GM10248 (cell line): ENCODE data around the gene GRM4.

Source experiments
- CTCF ChIA-PET: fragments of 300-600 bp; sonication (Branson Sonifier 250); formaldehyde crosslinking; extraction: SDS; loops from one replicate; lab custom pipeline; 2021; ENCODE audit warnings: antibody characterized with exemption; lab: Yijun Ruan, JAX
- POLR2A ChIA-PET: fragments of 350-650 bp; sonication (Branson Sonifier 250); formaldehyde crosslinking; extraction: SDS; loops from one replicate; lab custom pipeline; 2020; ENCODE audit warnings: antibody characterized with exemption; lab: Yijun Ruan, JAX
- DNase-seq: peaks from one replicate; pipeline ENCODE4 v3.0.0; 2012; ENCODE audit errors: extremely low spot score
- TF ChIP-seq, protein P1 (sequence below): IDR thresholded peaks from 2 replicates; pipeline ENCODE4 v1.5.1; 2012; ENCODE audit warnings: mild to moderate bottlenecking, low read depth; ENCODE audit errors: extremely low read depth, missing control alignments, control extremely low read depth

The GRM4 gene

DNA sequence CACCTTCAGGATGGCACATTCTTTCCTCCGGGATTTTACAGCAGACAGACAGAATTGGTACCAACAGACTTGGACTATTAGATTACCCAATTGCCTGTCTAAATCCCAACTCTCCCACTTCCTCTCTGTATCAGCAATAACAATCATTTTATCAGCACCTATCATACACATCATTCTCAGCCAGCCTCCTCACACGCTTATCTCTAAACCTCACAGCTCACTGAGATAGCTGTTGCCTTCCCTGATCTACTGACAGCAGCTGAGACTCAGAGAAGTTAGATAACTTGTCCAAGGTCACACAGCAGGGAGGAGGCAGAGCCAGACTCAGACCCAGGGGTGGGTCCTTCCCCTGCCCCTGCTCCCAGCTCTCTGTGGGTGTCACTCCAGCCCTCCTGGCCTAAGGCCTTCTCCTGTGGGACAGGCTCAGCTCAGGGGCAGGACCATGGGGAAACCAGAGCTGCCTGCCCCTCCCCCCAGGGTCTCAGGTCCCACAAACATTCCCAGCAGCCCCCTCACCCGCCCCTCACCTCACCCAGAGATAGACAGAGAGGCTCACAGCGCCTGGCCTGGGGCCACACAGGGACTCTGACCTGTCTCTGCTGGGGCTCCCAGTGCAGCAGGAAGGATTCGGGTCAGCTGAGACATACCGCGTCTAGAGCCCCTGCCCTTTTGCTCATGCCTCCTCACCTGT, 92.8 kb downstream of the GRM4 start:
- ChIA-PET CTCF (interaction anchor here (1.7 to 3.8 kb wide), 3 partner anchors 10 to 103 kb away, joined by 3 to 48 read pairs (median 15); no protein-coding TSS in a partner anchor), POLR2A (no interaction called here)
- TF ChIP-seq, protein P1, sequence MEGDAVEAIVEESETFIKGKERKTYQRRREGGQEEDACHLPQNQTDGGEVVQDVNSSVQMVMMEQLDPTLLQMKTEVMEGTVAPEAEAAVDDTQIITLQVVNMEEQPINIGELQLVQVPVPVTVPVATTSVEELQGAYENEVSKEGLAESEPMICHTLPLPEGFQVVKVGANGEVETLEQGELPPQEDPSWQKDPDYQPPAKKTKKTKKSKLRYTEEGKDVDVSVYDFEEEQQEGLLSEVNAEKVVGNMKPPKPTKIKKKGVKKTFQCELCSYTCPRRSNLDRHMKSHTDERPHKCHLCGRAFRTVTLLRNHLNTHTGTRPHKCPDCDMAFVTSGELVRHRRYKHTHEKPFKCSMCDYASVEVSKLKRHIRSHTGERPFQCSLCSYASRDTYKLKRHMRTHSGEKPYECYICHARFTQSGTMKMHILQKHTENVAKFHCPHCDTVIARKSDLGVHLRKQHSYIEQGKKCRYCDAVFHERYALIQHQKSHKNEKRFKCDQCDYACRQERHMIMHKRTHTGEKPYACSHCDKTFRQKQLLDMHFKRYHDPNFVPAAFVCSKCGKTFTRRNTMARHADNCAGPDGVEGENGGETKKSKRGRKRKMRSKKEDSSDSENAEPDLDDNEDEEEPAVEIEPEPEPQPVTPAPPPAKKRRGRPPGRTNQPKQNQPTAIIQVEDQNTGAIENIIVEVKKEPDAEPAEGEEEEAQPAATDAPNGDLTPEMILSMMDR: no peak
- no peak for DNase-seq

DNA sequence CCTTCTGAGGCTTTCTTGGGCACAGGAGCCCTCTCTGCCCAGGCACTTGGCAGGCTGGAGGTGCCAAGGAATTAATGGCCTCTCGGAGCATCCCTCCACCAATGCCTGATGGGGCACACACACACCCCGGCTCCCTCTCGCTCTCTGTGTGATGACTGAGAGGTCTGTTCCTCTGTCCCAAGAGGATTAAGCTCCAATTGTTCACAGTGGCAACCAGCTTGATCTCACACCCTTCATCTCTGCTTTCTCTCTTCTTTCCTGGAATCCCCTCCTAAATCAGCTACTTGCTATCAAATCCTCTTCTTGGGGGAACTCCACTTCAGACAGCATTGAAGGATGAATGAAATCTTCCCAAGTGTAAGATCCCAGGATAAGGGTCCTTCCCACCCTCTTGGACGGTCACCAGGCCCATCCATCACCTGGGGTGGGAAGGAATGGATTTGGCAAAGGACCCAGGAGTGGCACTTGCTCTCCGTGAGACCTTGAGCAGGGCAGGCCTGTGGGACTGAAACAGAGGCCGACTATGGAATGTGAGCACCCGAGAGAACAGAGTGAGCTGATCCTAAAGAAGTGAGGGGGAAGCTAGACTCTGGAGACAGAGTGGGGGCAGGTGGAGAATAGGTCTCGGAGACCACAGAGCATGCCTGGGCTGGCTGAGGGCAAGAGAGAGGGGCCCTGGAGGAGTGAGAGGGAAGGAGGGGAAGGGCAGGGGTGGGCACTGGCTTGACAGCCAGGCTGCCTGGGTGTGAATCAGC, 93.6 kb downstream of the GRM4 start:
- ChIA-PET POLR2A (no interaction called here), CTCF (interaction anchor here (1.7 to 3.8 kb wide), 2 partner anchors 9 to 103 kb away, joined by 3 to 48 read pairs; no protein-coding TSS in a partner anchor)
- TF ChIP-seq, protein P1: no peak
- no peak for DNase-seq

DNA sequence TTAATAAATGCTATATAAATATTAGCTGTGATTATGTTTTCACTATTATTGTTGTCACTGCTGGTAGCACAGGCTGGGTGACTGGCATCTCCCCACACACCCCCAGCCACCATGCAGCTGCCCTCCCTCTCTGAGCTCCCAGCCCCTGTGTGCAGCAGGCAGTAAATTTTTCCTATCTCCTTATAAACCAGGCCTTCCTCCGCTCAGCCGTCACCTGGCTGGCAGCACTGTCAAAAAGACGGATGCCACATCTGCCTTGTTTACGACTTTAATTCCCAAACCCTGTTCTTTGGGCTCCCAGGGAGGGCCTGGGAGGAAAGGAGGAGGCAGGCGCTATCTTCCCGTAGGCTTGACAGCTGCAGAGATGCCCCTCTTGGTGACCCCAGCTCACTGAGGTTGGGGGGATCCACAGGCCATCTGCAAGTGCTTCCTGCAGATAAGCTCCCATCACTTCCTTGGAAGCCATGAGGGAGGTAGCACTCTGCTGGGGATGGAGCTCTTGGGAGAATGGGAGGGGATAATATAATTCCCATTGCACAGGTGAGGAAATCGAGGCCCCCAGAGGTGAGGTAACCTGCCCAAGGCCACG, 94.5 kb downstream of the GRM4 start:
- TF ChIP-seq, protein P1: no peak
- ChIA-PET POLR2A (no interaction called here), CTCF (interaction anchor here (1.1 to 1.7 kb wide), 2 partner anchors 9 to 102 kb away, joined by 3 read pairs; no protein-coding TSS in a partner anchor)
- DNase-seq: no peak

DNA sequence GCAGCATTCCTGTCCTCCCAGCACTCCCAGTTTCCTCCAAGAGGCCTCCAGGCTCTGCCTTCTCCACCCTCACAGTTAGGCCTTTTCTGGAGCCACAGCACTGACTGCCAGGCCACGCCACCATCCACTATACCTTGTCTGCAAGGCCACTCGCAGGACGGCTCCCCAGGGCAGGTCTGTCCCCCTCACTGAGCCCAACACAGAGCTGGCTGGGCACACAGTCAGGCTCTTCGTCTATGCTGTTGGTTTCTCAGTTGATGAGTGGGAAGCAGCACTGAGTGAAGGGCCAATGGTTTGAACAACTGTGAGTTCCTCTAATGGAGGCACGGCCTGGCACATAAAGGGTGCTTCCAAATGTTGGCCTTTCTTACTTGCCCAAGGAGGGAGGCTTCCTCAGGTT, 95.2 kb downstream of the GRM4 start:
- ChIA-PET POLR2A (no interaction called here), CTCF (interaction anchor here (1.1 kb wide), 1 partner anchor 102 kb away, joined by 3 read pairs; no protein-coding TSS in a partner anchor)
- DNase-seq: no peak
- TF ChIP-seq, protein P1: no peak

DNA sequence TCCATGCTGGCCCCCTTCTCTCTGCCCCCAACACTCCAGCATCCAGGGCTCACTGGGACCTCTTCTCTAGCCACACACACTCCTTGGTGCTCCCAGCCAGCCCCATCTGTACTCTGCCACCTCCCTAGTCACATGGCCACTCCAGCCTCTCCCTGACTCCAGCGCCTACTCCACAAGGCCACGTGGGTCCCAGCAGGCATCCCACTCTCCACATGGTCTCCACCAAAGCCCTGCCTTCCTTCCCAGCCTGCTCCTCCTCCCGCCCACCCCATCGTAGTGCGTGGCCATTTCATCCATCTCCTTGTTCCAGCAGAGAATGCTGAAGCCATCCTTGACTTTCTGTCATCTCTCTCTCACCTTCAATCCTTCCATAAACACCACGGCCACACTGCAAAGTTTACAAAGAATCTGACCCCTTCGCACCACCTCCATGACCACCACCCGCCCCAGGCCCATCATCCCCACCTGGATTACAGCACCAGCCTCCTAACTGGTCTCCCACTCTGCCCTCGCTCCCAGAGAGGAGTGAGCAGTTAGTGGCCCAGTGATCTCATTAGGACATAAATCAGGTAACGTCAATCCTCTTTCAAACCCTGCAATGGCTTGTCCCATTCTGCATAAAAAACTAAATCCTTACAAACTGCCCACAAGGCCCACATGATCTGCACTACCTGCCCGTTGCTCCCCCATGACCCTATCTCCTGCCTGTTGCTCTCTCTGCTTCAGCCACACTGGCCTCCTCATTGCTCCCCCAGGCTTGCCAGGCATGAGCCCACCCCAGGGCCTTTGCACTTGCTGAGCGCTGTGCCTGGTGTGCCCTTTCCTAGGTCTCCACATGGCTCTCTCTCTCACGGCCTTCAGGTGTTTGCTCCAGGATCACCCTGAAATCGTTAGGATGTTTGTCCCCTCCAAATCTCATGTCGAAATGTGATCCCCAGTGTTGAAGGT, 96.2 kb downstream of the GRM4 start:
- TF ChIP-seq, protein P1: no peak
- ChIA-PET POLR2A (no interaction called here), CTCF (interaction anchor here (1.5 kb wide), 1 partner anchor 22 kb away, joined by 3 read pairs; no protein-coding TSS in a partner anchor)
- no peak for DNase-seq
